ENCODE measurements around the gene DEPP1.

Gene DEPP1

DNA sequence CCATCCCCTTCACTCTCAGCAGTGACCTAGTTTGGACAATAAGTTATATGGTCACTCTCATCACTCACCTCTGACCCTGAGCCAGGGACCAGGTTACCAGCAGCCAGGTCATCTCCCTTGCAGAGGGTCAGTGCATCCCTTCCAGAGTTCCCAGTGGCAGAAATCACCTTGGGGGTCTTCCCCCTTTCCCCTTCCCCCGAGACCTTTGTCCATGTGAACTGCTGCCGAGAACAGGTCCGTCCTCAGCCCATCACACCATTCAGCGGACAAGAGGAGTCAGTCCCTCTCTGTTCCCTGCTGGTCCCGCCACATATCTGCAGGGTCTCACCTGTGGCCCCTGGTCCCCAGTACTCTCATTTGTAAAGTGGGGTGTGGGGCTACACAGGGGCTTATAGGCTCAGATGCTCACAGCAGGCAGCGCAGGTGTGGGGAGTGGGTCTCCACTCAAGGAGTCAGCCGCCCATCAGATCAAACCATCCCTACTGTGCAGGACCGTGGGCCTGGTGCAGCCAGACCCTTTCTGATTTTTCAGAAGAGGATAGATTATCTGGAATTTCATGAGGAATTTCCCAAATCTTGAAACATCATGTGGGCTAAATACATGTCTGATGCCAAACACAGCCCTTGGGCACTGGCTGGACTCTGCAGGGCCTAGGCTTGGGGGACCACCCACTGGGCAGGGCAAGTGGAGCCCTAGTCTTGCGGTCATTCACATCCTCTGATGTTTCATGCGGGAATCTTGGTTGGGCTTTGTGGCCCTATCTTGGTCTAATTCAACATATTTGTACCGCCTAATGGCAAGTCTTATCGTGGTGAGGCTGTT lies 6.5 kb downstream of the DEPP1 start:
- peaks cover 0 to 21% of the 10 kb centered on the region in 2 experiments; a peak in 1 of 3 replicates for H3K36me3 ChIP-seq (ENCODE audit: control insufficient read depth in 2 of 2, insufficient read depth in 1 of 2, low read length in 2 of 2)
- ChIA-PET CTCF (no interaction called here), POLR2A (interaction anchor here (1.2 kb wide), 1 partner anchor 14 kb away, joined by 3 read pairs; no protein-coding TSS in a partner anchor)
- H3K9me3 ChIP-seq (ENCODE audit: control insufficient read depth, insufficient read depth, low read depth, low read length), result no peaks in the 10 kb centered on the region
- no peak overlapping the region for H3K4me3 ChIP-seq (ENCODE audit: low read depth, low read length)
- H3K27ac ChIP-seq (ENCODE audit: extremely low read depth, low read depth, low read length), result no peak overlapping the region
- TF ChIP-seq ZNF248 (tag by site-specific recombination; IDR thresholded peaks at IDR 0.05) (no peak), ZNF157 (tag by site-specific recombination; IDR thresholded peaks at IDR 0.05) (no peak)
- TF ChIP-seq, protein P1, sequence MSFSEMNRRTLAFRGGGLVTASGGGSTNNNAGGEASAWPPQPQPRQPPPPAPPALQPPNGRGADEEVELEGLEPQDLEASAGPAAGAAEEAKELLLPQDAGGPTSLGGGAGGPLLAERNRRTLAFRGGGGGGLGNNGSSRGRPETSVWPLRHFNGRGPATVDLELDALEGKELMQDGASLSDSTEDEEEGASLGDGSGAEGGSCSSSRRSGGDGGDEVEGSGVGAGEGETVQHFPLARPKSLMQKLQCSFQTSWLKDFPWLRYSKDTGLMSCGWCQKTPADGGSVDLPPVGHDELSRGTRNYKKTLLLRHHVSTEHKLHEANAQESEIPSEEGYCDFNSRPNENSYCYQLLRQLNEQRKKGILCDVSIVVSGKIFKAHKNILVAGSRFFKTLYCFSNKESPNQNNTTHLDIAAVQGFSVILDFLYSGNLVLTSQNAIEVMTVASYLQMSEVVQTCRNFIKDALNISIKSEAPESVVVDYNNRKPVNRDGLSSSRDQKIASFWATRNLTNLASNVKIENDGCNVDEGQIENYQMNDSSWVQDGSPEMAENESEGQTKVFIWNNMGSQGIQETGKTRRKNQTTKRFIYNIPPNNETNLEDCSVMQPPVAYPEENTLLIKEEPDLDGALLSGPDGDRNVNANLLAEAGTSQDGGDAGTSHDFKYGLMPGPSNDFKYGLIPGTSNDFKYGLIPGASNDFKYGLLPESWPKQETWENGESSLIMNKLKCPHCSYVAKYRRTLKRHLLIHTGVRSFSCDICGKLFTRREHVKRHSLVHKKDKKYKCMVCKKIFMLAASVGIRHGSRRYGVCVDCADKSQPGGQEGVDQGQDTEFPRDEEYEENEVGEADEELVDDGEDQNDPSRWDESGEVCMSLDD (tag by site-specific recombination; IDR thresholded peaks at IDR 0.05), result no peak
- peaks cover 7% of the 10 kb centered on the region for H3K4me1 ChIP-seq (ENCODE audit: control insufficient read depth, insufficient read depth, low read length)

GRCh38 chr10:44971434-44971833 lies 7.2 kb downstream of the DEPP1 start:
- Histone ChIP-seq H3K27ac (ENCODE audit: extremely low read depth, low read depth, low read length) (no peak overlapping the region), H3K4me3 (ENCODE audit: low read depth, low read length) (no peak overlapping the region), H3K36me3 (ENCODE audit: control insufficient read depth in 2 of 2, insufficient read depth in 1 of 2, low read length in 2 of 2) (peaks cover 0 to 17% of the 10 kb centered on the region in 2 experiments; a peak in 1 of 3 replicates), H3K9me3 (ENCODE audit: control insufficient read depth, insufficient read depth, low read depth, low read length) (no peaks in the 10 kb centered on the region), H3K4me1 (ENCODE audit: control insufficient read depth, insufficient read depth, low read length) (peaks cover 7% of the 10 kb centered on the region)
- POLR2A ChIA-PET, result no interaction called here
- CTCF ChIA-PET, result no interaction called here
- no peak for TF ChIP-seq ZNF214 (tag by site-specific recombination; IDR thresholded peaks at IDR 0.05; ENCODE audit: borderline replicate concordance)

- H3K4me1 ChIP-seq (ENCODE audit: control insufficient read depth, insufficient read depth, low read length), result peaks cover 5% of the 10 kb centered on the region
- no peak for TF ChIP-seq YY1 (tag by site-specific recombination; IDR thresholded peaks at IDR 0.05)
- no peak for TF ChIP-seq ZNF211 (tag by site-specific recombination; IDR thresholded peaks at IDR 0.05; ENCODE audit: low read depth)
- no peak for TF ChIP-seq ZNF521 (tag by site-specific recombination; IDR thresholded peaks at IDR 0.05)
- TF ChIP-seq BCL6B (tag by site-specific recombination; IDR thresholded peaks at IDR 0.05), result no peak
- no peak for TF ChIP-seq ZNF366 (tag by site-specific recombination; conservative IDR thresholded peaks at IDR 0.05)
- no peak for TF ChIP-seq ZXDB (tag by site-specific recombination; IDR thresholded peaks at IDR 0.05)
- TF ChIP-seq KLF8 (tag by site-specific recombination; IDR thresholded peaks at IDR 0.05), result no peak
- TF ChIP-seq ZBTB1 (tag by site-specific recombination; IDR thresholded peaks at IDR 0.05), result no peak
- TF ChIP-seq KLF1 (tag by site-specific recombination; IDR thresholded peaks at IDR 0.05), result no peak
- no peak for TF ChIP-seq MEIS1 (CRISPR knock-in tag; IDR thresholded peaks at IDR 0.05; ENCODE audit: borderline replicate concordance)
- no peak for TF ChIP-seq ZNF585B (tag by site-specific recombination; IDR thresholded peaks at IDR 0.05)
- TF ChIP-seq PRDM1 (tag by site-specific recombination; IDR thresholded peaks at IDR 0.05), result no peak
- H3K27ac ChIP-seq (ENCODE audit: extremely low read depth, low read depth, low read length), result no peak overlapping the region
- CTCF ChIA-PET, result no interaction called here
- H3K36me3 ChIP-seq (ENCODE audit: control insufficient read depth in 2 of 2, insufficient read depth in 1 of 2, low read length in 2 of 2), result peaks cover 0 to 17% of the 10 kb centered on the region in 2 experiments; a peak in 1 of 3 replicates
- POLR2A ChIA-PET, result no interaction called here
- no peak overlapping the region for H3K4me3 ChIP-seq (ENCODE audit: low read depth, low read length)
- H3K9me3 ChIP-seq (ENCODE audit: control insufficient read depth, insufficient read depth, low read depth, low read length), result no peaks in the 10 kb centered on the region
Measured at GRCh38 chr10:44970812-44971395, 7.7 kb downstream of the DEPP1 start.
